Activated gamma-delta T cell (primary cell): ENCODE measurements around the gene MLH3.

Experiments used
- DNase-seq: peaks from one replicate; lab custom pipeline; 2025; lab: John Stamatoyannopoulos, UW

Gene MLH3

DNA sequence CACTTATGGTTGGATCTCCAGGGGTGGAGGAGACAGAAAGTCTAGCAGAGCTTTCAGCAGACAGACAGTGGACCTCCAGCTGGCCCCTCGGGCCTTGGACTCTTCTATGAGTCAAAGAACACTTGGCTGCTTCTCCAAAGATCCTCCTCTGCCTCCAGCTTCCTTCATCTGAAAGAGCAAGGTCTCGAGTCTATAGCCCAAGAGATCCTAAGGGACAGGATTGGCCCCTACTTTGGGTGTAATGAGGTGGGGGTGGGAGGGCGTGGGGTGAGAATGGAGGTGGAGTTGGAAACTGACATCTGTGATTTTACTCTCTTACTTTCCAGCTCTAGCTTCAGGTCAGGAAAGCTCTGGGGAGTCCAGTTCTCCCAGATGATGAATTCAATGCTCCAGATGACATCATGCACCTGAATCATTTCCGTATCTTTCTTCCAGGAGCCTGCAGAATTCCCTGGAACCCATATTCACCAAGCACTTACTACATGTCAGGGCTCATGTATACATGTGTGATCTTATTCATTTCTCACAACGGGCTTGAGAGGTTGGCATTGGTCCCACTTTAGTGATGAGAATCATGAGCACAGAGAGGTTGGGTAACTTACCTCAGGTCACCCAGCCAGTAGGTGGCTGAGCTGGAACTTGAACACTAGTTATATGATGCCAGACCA is 85.6 kb downstream of the MLH3 start:
- no peak for DNase-seq

GRCh38 chr14:74964787-74965485 is 86.3 kb downstream of the MLH3 start:
- DNase-seq = no peak
